Measurements from ENCODE around the gene SECISBP2L. TPM values are rescaled to one million over a fixed set of nuclear protein-coding genes. Genes with fewer than 3 reads are reported as not detected.
"Not testable (repeated sequence)": the region's sequence is repeated elsewhere in the genome, so short reads cannot be mapped to it uniquely, and the experiment has no call there.

SECISBP2L gene
- total and polyA plus RNA-seq, 4 donors = 62.1 to 169 (median 85.7) TPM

- not testable (repeated sequence) for H3K27me3 ChIP-seq (ENCODE audit: control insufficient read depth, insufficient read depth, low read length); H3K4me3 ChIP-seq (ENCODE audit: low read depth, low read length); H3K36me3 ChIP-seq (ENCODE audit: control insufficient read depth, insufficient read depth, low read length); H3K9me3 ChIP-seq (ENCODE audit: control insufficient read depth, insufficient read depth, low read length); DNase-seq (ENCODE audit: low read depth in 4 of 6, low spot score in 6 of 6); H3K4me1 ChIP-seq (ENCODE audit: control insufficient read depth, insufficient read depth, low read length); H3K27ac ChIP-seq (ENCODE audit: low read depth, low read length)
- WGBS (ENCODE audit: insufficient coverage) = no CpG with 5 or more reads among the region's 1 CpG
Measured at GRCh38 chr15:48970926-48971325, 75.3 kb downstream of the SECISBP2L start.

GRCh38 chr15:48968066-48968465 is 78.2 kb downstream of the SECISBP2L start:
- WGBS (ENCODE audit: insufficient coverage) = no CpG with 5 or more reads among the region's 4 CpGs
- DNase-seq (ENCODE audit: low read depth in 4 of 6, low spot score in 6 of 6) = no peak
- Histone ChIP-seq H3K27me3 (ENCODE audit: control insufficient read depth, insufficient read depth, low read length) (no peaks in the 10 kb centered on the region), H3K9me3 (ENCODE audit: control insufficient read depth, insufficient read depth, low read length) (no peaks in the 10 kb centered on the region), H3K4me1 (ENCODE audit: control insufficient read depth, insufficient read depth, low read length) (peaks cover 2% of the 10 kb centered on the region), H3K4me3 (ENCODE audit: low read depth, low read length) (no peak overlapping the region), H3K36me3 (ENCODE audit: control insufficient read depth, insufficient read depth, low read length) (no peaks in the 10 kb centered on the region), H3K27ac (ENCODE audit: low read depth, low read length) (no peak overlapping the region)

GRCh38 chr15:48967336-48967735 is 78.9 kb downstream of the SECISBP2L start:
- H3K27ac ChIP-seq (ENCODE audit: low read depth, low read length) = no peak overlapping the region
- H3K9me3 ChIP-seq (ENCODE audit: control insufficient read depth, insufficient read depth, low read length) = no peaks in the 10 kb centered on the region

GRCh38 chr15:48966595-48967301 is 79.5 kb downstream of the SECISBP2L start:
- DNase-seq (ENCODE audit: low read depth in 4 of 6, low spot score in 6 of 6) = no peak
- H3K4me1 ChIP-seq (ENCODE audit: control insufficient read depth, insufficient read depth, low read length) = peaks cover 16% of the 10 kb centered on the region
- WGBS (ENCODE audit: insufficient coverage) = 100% methylated on average over 1 of the region's 2 CpGs
- no peaks in the 10 kb centered on the region for H3K9me3 ChIP-seq (ENCODE audit: control insufficient read depth, insufficient read depth, low read length)
- no peak overlapping the region for H3K27ac ChIP-seq (ENCODE audit: low read depth, low read length)
- H3K36me3 ChIP-seq (ENCODE audit: control insufficient read depth, insufficient read depth, low read length) = no peaks in the 10 kb centered on the region
- H3K4me3 ChIP-seq (ENCODE audit: low read depth, low read length) = no peak overlapping the region
- no peaks in the 10 kb centered on the region for H3K27me3 ChIP-seq (ENCODE audit: control insufficient read depth, insufficient read depth, low read length)

More at GRCh38 chr15:48967336-48967735, 78.9 kb downstream of the SECISBP2L start:
- peaks cover 10% of the 10 kb centered on the region for H3K4me1 ChIP-seq (ENCODE audit: control insufficient read depth, insufficient read depth, low read length)
- no peaks in the 10 kb centered on the region for H3K36me3 ChIP-seq (ENCODE audit: control insufficient read depth, insufficient read depth, low read length)
- DNase-seq (ENCODE audit: low read depth in 4 of 6, low spot score in 6 of 6) = no peak
- H3K27me3 ChIP-seq (ENCODE audit: control insufficient read depth, insufficient read depth, low read length) = no peaks in the 10 kb centered on the region
- no peak overlapping the region for H3K4me3 ChIP-seq (ENCODE audit: low read depth, low read length)

DNA sequence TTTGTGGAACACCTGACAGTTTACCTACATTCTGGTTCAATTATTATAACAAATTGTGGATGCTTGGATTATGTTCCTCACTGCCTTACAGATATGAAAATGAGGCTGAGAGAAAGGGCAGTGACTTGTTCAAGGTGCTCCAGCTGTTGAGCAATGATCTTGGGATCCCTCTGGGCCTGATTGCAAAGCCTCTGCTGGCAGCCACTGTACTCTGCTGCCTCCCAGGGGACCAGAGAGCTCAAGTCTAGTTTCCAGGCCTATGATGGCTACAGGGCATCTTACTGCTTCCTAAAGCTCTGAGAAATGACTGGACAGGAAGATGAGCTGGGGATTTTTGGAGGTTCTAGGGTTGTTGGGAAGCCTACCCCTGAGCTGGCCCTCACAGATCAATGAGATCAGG is 80.3 kb downstream of the SECISBP2L start:
- no peaks in the 10 kb centered on the region for H3K36me3 ChIP-seq (ENCODE audit: control insufficient read depth, insufficient read depth, low read length)
- H3K27me3 ChIP-seq (ENCODE audit: control insufficient read depth, insufficient read depth, low read length) = no peaks in the 10 kb centered on the region
- H3K4me1 ChIP-seq (ENCODE audit: control insufficient read depth, insufficient read depth, low read length) = peaks cover 17% of the 10 kb centered on the region
- H3K9me3 ChIP-seq (ENCODE audit: control insufficient read depth, insufficient read depth, low read length) = no peaks in the 10 kb centered on the region
- no peak overlapping the region for H3K27ac ChIP-seq (ENCODE audit: low read depth, low read length)
- no peak overlapping the region for H3K4me3 ChIP-seq (ENCODE audit: low read depth, low read length)
- no peak for DNase-seq (ENCODE audit: low read depth in 4 of 6, low spot score in 6 of 6)

DNA sequence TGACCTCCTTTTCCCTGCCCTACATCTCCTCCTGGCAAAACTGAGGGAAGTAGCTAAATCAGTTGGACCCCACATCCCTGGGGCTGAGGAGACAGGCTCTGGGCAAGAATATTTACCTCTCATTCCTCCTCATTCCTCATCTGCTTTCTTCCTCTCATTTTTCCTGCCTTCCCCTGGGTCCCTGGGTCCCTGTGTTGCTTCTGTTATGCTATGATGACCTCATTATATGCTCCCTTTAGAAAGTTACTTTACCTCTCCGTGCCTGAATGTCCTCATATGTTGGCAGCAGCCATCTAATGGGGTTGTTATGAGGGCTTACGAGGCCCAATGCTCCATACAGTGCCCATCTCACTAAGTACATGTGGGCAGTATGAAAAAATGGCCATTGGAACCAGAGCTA is 81.3 kb downstream of the SECISBP2L start:
- Histone ChIP-seq H3K9me3 (ENCODE audit: control insufficient read depth, insufficient read depth, low read length) (no peaks in the 10 kb centered on the region), H3K27me3 (ENCODE audit: control insufficient read depth, insufficient read depth, low read length) (no peaks in the 10 kb centered on the region), H3K27ac (ENCODE audit: low read depth, low read length) (no peak overlapping the region), H3K4me1 (ENCODE audit: control insufficient read depth, insufficient read depth, low read length) (peaks cover 17% of the 10 kb centered on the region), H3K4me3 (ENCODE audit: low read depth, low read length) (no peak overlapping the region), H3K36me3 (ENCODE audit: control insufficient read depth, insufficient read depth, low read length) (no peaks in the 10 kb centered on the region)
- no peak for DNase-seq (ENCODE audit: low read depth in 4 of 6, low spot score in 6 of 6)
- no CpG with 5 or more reads among the region's 2 CpGs for WGBS (ENCODE audit: insufficient coverage)

DNA sequence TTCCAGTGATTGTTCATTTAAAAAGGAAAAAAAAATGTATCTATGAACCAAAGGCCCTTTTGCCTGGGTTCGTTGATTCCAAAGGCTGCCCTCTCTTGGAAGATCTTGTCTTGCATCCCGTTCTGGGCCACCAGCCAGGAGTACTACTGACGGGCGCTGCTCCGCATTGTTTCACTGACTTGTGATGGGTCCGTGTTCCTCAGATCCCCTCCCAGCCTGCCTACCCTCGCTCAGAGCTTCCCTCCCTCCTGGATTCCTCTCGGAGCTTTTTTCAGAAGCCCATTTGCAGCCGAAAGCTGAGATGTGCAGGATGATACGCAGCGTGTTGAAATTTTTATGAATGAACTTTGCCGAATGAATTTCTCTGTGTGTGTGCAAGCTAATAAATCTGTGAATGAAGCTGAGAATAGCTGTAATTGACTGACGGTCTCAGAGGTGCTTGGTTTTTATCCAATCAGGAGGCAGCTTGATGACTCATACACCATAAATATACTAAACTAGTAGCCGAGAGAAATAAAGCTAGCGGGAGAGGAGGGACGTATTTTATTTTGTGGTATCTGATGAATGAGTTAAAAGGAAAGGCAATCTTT is 82.6 kb downstream of the SECISBP2L start, which contains the start of gene SHC4:
Gene SHC4 (minus strand): TSS at position 396 of the 590 bp plus-strand sequence. CDS start 904 bp downstream, outside the sequence.
- peaks cover 17% of the 10 kb centered on the region for H3K4me1 ChIP-seq (ENCODE audit: control insufficient read depth, insufficient read depth, low read length)
- peak within 1 kb of the TSS; percentile 60 for H3K4me3 ChIP-seq (ENCODE audit: low read depth, low read length)
- peak within 1 kb of the TSS; percentile 85 for H3K27ac ChIP-seq (ENCODE audit: low read depth, low read length)
- H3K9me3 ChIP-seq (ENCODE audit: control insufficient read depth, insufficient read depth, low read length) = no peaks in the 10 kb centered on the region
- H3K27me3 ChIP-seq (ENCODE audit: control insufficient read depth, insufficient read depth, low read length) = no peaks in the 10 kb centered on the region
- DNase-seq (ENCODE audit: low read depth in 4 of 6, low spot score in 6 of 6) = peak; percentile 70 to 97 (median 81)
- 0% methylated on average over 5 of the region's 16 CpGs for WGBS (ENCODE audit: insufficient coverage)
- no peaks in the 10 kb centered on the region for H3K36me3 ChIP-seq (ENCODE audit: control insufficient read depth, insufficient read depth, low read length)

DNA sequence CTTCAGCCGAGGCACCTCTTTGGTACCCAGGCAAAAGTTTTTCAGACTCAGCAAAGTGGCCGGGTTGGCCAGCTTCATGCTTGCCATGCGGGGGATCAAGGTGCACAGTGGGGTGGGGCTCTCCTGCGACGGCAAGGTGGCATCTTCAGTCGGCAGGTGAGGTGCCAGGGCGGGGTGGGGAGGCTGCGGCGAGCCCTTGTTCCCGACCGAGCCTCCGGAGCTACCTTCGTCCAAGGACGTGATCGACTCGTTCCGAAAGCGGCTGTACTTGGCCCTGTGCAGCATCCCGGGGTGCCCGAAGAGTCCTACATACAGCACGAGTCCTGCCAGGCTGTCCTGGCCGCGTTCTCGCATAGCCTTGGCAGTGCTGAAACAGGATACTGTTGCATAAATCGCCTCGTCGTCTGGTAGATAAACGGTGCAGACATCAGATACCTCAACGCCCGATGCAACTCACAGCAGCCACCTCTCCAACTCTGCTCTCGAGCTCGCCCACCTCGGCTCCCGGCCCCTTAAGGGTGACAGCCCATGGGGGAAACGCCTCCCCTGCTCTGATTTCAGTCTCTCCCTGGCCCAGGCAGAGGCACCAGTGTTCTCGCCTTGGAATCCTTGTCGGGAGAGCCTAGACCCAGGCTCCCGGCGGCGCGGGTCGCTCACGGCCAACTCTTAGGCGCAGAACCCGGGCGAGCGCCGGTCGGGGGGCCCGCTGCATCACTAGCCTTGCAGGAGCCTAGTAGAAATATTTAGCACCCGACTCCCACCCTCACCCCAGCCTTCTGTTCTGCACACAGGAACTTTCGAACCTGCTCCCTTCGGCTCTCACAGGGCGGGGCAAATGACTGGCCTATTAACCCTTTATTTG is 83.4 kb downstream of the SECISBP2L start:
- H3K4me1 ChIP-seq (ENCODE audit: control insufficient read depth, insufficient read depth, low read length) = peaks cover 17% of the 10 kb centered on the region
- peak overlapping the region; percentile 60 for H3K4me3 ChIP-seq (ENCODE audit: low read depth, low read length)
- H3K36me3 ChIP-seq (ENCODE audit: control insufficient read depth, insufficient read depth, low read length) = no peaks in the 10 kb centered on the region
- no peaks in the 10 kb centered on the region for H3K27me3 ChIP-seq (ENCODE audit: control insufficient read depth, insufficient read depth, low read length)
- H3K27ac ChIP-seq (ENCODE audit: low read depth, low read length) = peak overlapping the region; percentile 85
- peak in 5 of 6 donors; percentile 23 to 73 (median 46) for DNase-seq (ENCODE audit: low read depth in 4 of 6, low spot score in 6 of 6)
- no peaks in the 10 kb centered on the region for H3K9me3 ChIP-seq (ENCODE audit: control insufficient read depth, insufficient read depth, low read length)
- WGBS (ENCODE audit: insufficient coverage) = 3% methylated on average over 51 of the region's 54 CpGs

DNA sequence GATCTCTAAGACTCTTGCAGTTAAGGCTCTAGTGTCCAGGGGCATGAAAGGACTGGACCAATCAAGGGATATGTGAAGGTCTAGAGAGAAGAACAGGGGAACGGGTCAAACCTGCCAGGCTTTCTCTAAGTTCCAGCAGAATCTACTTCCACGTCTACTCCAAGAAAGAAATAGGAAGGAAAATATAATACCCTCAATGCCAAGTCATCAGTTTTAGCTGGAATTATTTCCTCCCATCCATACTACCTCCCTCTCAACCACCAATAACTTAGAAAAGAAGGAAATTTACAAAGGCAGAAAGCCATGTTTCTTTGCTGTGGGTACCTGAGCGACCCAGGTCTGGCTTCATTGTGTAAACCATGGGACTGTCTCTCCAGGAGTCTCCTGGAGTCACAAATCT is 90.3 kb downstream of the SECISBP2L start:
- no peak overlapping the region for H3K27ac ChIP-seq (ENCODE audit: low read depth, low read length)
- WGBS (ENCODE audit: insufficient coverage) = 100% methylated on average over 1 of the region's 3 CpGs
- H3K4me1 ChIP-seq (ENCODE audit: control insufficient read depth, insufficient read depth, low read length) = peaks cover 5% of the 10 kb centered on the region
- H3K36me3 ChIP-seq (ENCODE audit: control insufficient read depth, insufficient read depth, low read length) = no peaks in the 10 kb centered on the region
- DNase-seq (ENCODE audit: low read depth in 4 of 6, low spot score in 6 of 6) = no peak
- no peak overlapping the region for H3K4me3 ChIP-seq (ENCODE audit: low read depth, low read length)
- H3K9me3 ChIP-seq (ENCODE audit: control insufficient read depth, insufficient read depth, low read length) = no peaks in the 10 kb centered on the region
- no peaks in the 10 kb centered on the region for H3K27me3 ChIP-seq (ENCODE audit: control insufficient read depth, insufficient read depth, low read length)

Measured in spinal cord (tissue), 10 donors.